A549 (cell line): Measurements from ENCODE around the gene PLCB3.

Experiments
- CBX8 ChIP-seq: fragments of 200-600 bp; sonication (generic); IDR thresholded peaks from 2 replicates; pipeline ENCODE4 v1.6.1; 2016
- CHD2 ChIP-seq: fragments of 150-350 bp; IDR thresholded peaks from 2 replicates; pipeline ENCODE4 v1.6.1; 2014; ENCODE audit warnings: low read length; ENCODE audit not compliant: partially characterized antibody
- ESRRA ChIP-seq: fragments of 150-350 bp; IDR thresholded peaks from 2 replicates; pipeline ENCODE4 v1.6.1; 2014; ENCODE audit warnings: mild to moderate bottlenecking, low read length, borderline replicate concordance
- KDM1A ChIP-seq: fragments of 200-600 bp; sonication (generic); IDR thresholded peaks from 2 replicates; pipeline ENCODE4 v1.6.1; 2016; ENCODE audit warnings: low read depth, mild to moderate bottlenecking
- MAZ ChIP-seq: fragments of 150-350 bp; IDR thresholded peaks from 2 replicates; pipeline ENCODE4 v1.6.1; 2014; ENCODE audit warnings: antibody characterized with exemption, low read depth, low read length, borderline replicate concordance
- SMC3 ChIP-seq: fragments of >200 bp; sonication (Bioruptor Twin); formaldehyde crosslinking; IDR thresholded peaks from 3 replicates; pipeline ENCODE4 v1.6.1; 2018; ENCODE audit warnings: inconsistent platforms
- TF ChIP-seq, protein P1 (sequence below): fragments of >200 bp; sonication (Bioruptor Twin); formaldehyde crosslinking; IDR thresholded peaks from 3 replicates; pipeline ENCODE4 v1.5.1; 2016

- TF ChIP-seq KDM1A (no peak), SMC3 (no peak), CHD2 (no peak), CBX8 (no peak), MAZ (no peak), ESRRA (peak; percentile 65; the same call in 1 of the 2 replicates)
- TF ChIP-seq, protein P1, sequence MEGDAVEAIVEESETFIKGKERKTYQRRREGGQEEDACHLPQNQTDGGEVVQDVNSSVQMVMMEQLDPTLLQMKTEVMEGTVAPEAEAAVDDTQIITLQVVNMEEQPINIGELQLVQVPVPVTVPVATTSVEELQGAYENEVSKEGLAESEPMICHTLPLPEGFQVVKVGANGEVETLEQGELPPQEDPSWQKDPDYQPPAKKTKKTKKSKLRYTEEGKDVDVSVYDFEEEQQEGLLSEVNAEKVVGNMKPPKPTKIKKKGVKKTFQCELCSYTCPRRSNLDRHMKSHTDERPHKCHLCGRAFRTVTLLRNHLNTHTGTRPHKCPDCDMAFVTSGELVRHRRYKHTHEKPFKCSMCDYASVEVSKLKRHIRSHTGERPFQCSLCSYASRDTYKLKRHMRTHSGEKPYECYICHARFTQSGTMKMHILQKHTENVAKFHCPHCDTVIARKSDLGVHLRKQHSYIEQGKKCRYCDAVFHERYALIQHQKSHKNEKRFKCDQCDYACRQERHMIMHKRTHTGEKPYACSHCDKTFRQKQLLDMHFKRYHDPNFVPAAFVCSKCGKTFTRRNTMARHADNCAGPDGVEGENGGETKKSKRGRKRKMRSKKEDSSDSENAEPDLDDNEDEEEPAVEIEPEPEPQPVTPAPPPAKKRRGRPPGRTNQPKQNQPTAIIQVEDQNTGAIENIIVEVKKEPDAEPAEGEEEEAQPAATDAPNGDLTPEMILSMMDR: no peak
Measured at GRCh38 chr11:64284962-64285884, 33.9 kb downstream of the PLCB3 start, which contains the start of gene GPR137.
